ENCODE results near the gene CEMIP.

Gene CEMIP

DNA sequence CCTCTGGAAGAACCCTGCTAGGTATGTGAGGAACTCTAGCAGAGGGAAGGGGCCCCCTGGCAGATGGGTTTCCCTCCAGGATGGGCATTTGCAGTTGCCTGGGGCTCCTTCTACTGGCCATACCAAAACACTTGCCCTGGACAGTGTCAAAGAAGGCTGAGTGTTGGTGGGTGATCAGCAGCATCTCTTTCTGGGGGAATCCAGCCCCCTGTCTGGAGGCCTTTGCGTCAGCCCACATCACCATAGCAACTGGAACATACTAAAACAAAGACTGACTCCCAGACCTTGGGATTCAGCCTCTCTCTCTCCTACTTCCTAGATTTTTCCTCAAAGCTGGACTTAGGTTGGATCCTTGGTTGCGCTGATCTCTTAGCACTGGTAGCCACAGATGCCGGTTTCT, 8.1 kb downstream of the CEMIP start:
- H2AFZ ChIP-seq (ENCODE audit: low read length), result no peak overlapping the region
- no peaks in the 10 kb centered on the region for H3K9me3 ChIP-seq (replicated peaks; ENCODE audit: insufficient read depth, low read length)
- H3K79me2 ChIP-seq (ENCODE audit: low read length), result no peaks in the 10 kb centered on the region
- no peaks in the 10 kb centered on the region for H3K4me1 ChIP-seq (ENCODE audit: low read length)
- no peaks in the 10 kb centered on the region for H4K20me1 ChIP-seq (ENCODE audit: insufficient read depth, low read length)
- no peaks in the 10 kb centered on the region for H3K36me3 ChIP-seq (replicated peaks; ENCODE audit: insufficient read depth, low read length)
- H3K9me2 ChIP-seq (replicated peaks; ENCODE audit: insufficient read depth, low read length), result no peaks in the 10 kb centered on the region
- no peak overlapping the region for H3K4me2 ChIP-seq (ENCODE audit: low read depth, low read length)
- no peak overlapping the region for H3K9ac ChIP-seq (ENCODE audit: low read length)
- TF ChIP-seq EZH2phosphoT487 (IDR thresholded peaks at IDR 0.05; ENCODE audit: low read length) (no peak), EZH2 (optimal IDR thresholded peaks at IDR 0.05; ENCODE audit: low read depth, low read length) (no peak)
- TF ChIP-seq, protein P1, sequence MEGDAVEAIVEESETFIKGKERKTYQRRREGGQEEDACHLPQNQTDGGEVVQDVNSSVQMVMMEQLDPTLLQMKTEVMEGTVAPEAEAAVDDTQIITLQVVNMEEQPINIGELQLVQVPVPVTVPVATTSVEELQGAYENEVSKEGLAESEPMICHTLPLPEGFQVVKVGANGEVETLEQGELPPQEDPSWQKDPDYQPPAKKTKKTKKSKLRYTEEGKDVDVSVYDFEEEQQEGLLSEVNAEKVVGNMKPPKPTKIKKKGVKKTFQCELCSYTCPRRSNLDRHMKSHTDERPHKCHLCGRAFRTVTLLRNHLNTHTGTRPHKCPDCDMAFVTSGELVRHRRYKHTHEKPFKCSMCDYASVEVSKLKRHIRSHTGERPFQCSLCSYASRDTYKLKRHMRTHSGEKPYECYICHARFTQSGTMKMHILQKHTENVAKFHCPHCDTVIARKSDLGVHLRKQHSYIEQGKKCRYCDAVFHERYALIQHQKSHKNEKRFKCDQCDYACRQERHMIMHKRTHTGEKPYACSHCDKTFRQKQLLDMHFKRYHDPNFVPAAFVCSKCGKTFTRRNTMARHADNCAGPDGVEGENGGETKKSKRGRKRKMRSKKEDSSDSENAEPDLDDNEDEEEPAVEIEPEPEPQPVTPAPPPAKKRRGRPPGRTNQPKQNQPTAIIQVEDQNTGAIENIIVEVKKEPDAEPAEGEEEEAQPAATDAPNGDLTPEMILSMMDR (IDR thresholded peaks at IDR 0.05; ENCODE audit: low read length), result no peak
- no peak overlapping the region for H3K27ac ChIP-seq (ENCODE audit: low read length)
- DNase-seq, result no peak
- H3K4me3 ChIP-seq (ENCODE audit: low read length), result no peak overlapping the region
- no peaks in the 10 kb centered on the region for H3K27me3 ChIP-seq (replicated peaks; ENCODE audit: insufficient read depth, low read length)
- H3F3A ChIP-seq (ENCODE audit: insufficient read depth, low read length), result no peaks in the 10 kb centered on the region

DNA sequence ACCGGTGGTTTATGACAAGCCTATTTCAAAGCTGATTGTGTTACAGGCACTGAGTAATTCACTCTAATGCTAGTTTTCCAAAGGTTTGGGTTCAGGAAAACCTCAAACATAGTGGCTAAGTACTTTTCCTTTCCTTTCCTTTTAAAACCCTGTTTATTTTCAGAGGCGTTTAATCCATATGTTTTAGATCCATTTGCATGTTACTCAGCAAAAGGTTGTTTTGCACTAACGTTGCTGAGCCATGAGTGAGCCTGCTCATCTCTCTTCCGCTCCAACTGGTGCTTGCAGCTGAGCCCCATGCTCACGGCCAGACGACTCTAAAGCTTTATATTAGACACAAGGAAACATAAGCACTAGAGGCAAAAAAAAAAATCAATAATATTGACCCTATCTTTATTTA, 9.4 kb downstream of the CEMIP start:
- no peaks in the 10 kb centered on the region for H3K4me1 ChIP-seq (ENCODE audit: low read length)
- no peaks in the 10 kb centered on the region for H3K36me3 ChIP-seq (replicated peaks; ENCODE audit: insufficient read depth, low read length)
- no peak for DNase-seq
- no peaks in the 10 kb centered on the region for H4K20me1 ChIP-seq (ENCODE audit: insufficient read depth, low read length)
- no peaks in the 10 kb centered on the region for H3F3A ChIP-seq (ENCODE audit: insufficient read depth, low read length)
- no peak for TF ChIP-seq EZH2phosphoT487 (IDR thresholded peaks at IDR 0.05; ENCODE audit: low read length)
- TF ChIP-seq EZH2 (optimal IDR thresholded peaks at IDR 0.05; ENCODE audit: low read depth, low read length), result no peak
- TF ChIP-seq, protein P1 (IDR thresholded peaks at IDR 0.05; ENCODE audit: low read length), result no peak
- no peak overlapping the region for H3K27ac ChIP-seq (ENCODE audit: low read length)
- no peak overlapping the region for H3K4me3 ChIP-seq (ENCODE audit: low read length)
- no peak overlapping the region for H2AFZ ChIP-seq (ENCODE audit: low read length)
- no peaks in the 10 kb centered on the region for H3K79me2 ChIP-seq (ENCODE audit: low read length)
- no peaks in the 10 kb centered on the region for H3K27me3 ChIP-seq (replicated peaks; ENCODE audit: insufficient read depth, low read length)
- H3K9me3 ChIP-seq (replicated peaks; ENCODE audit: insufficient read depth, low read length), result no peaks in the 10 kb centered on the region
- H3K9ac ChIP-seq (ENCODE audit: low read length), result no peak overlapping the region
- no peaks in the 10 kb centered on the region for H3K9me2 ChIP-seq (replicated peaks; ENCODE audit: insufficient read depth, low read length)
- H3K4me2 ChIP-seq (ENCODE audit: low read depth, low read length), result no peak overlapping the region

DNA sequence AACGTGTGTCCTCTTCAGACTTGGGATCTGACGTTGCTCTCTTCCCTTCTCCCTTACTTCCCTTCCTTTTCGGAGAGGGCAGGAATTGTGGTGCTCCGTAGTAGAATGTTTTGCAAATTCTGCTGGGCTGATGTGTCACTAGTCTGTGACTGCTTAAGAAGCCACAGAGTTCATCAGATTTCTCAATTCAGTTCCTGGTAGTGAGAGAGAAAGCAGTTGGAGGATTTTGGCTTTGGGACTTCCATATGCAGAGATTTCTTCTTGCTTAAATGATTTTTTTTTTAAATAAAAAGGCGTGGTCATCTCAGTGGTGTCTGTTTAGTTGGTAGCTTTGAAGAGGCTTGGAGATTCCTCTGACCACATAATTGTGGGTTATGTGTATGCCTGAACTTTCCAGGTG, 10.1 kb downstream of the CEMIP start:
- H3K9ac ChIP-seq (ENCODE audit: low read length), result no peak overlapping the region
- H3K36me3 ChIP-seq (replicated peaks; ENCODE audit: insufficient read depth, low read length), result no peaks in the 10 kb centered on the region
- H2AFZ ChIP-seq (ENCODE audit: low read length), result no peak overlapping the region
- no peak overlapping the region for H3K4me2 ChIP-seq (ENCODE audit: low read depth, low read length)
- H3K4me1 ChIP-seq (ENCODE audit: low read length), result no peaks in the 10 kb centered on the region
- no peaks in the 10 kb centered on the region for H3K79me2 ChIP-seq (ENCODE audit: low read length)
- no peaks in the 10 kb centered on the region for H3F3A ChIP-seq (ENCODE audit: insufficient read depth, low read length)
- no peaks in the 10 kb centered on the region for H3K27me3 ChIP-seq (replicated peaks; ENCODE audit: insufficient read depth, low read length)
- no peak for DNase-seq
- no peak overlapping the region for H3K27ac ChIP-seq (ENCODE audit: low read length)
- H3K4me3 ChIP-seq (ENCODE audit: low read length), result no peak overlapping the region
- TF ChIP-seq EZH2 (optimal IDR thresholded peaks at IDR 0.05; ENCODE audit: low read depth, low read length) (no peak), EZH2phosphoT487 (IDR thresholded peaks at IDR 0.05; ENCODE audit: low read length) (no peak)
- TF ChIP-seq, protein P1 (IDR thresholded peaks at IDR 0.05; ENCODE audit: low read length), result no peak
- no peaks in the 10 kb centered on the region for H3K9me3 ChIP-seq (replicated peaks; ENCODE audit: insufficient read depth, low read length)
- no peaks in the 10 kb centered on the region for H4K20me1 ChIP-seq (ENCODE audit: insufficient read depth, low read length)
- H3K9me2 ChIP-seq (replicated peaks; ENCODE audit: insufficient read depth, low read length), result no peaks in the 10 kb centered on the region

Measured in MM.1S (cell line).